Activated naive CD4-positive, alpha-beta T cell treated with anti-CD3 and anti-CD28 coated beads for 36 hours (primary cell): ENCODE results near the gene CEL. TPM values are rescaled to one million over a fixed set of nuclear protein-coding genes. Genes with fewer than 3 reads are reported as not detected.
"Not testable (repeated sequence)": the region's sequence is repeated elsewhere in the genome, so short reads cannot be mapped to it uniquely, and the experiment has no call there.

ENCODE experiments used
- CTCF ChIA-PET: fragments of 350-600 bp; sonication (Branson Sonifier 250); formaldehyde crosslinking; loops from one replicate; lab custom pipeline; 2021; ENCODE audit warnings: antibody characterized with exemption; lab: Charles Lee
- DNase-seq: peaks from one replicate; pipeline ENCODE4 v3.0.0-alpha.2; 2020
- H3K27ac Mint-ChIP-seq: one replicate; pipeline ENCODE4 v1.8.0; 2021; ENCODE audit warnings: mild to moderate bottlenecking, mixed read lengths
- H3K27me3 Mint-ChIP-seq: one replicate; pipeline ENCODE4 v1.8.0; 2021; ENCODE audit warnings: low read depth, mixed read lengths
- H3K36me3 Mint-ChIP-seq: one replicate; pipeline ENCODE4 v1.8.0; 2021; ENCODE audit warnings: low read depth, mixed read lengths
- H3K4me1 Mint-ChIP-seq: one replicate; pipeline ENCODE4 v1.8.0; 2021; ENCODE audit warnings: low read depth, mixed read lengths
- H3K4me3 Mint-ChIP-seq: one replicate; pipeline ENCODE4 v1.8.0; 2021; ENCODE audit warnings: mild to moderate bottlenecking, moderate library complexity, mixed read lengths
- H3K9me3 Mint-ChIP-seq: one replicate; pipeline ENCODE4 v1.8.0; 2021; ENCODE audit warnings: mixed read lengths
- intact Hi-C: fragments of 100-400 bp; cut with micrococcal nuclease; formaldehyde crosslinking; loops from one replicate; pipeline ENCODE4 v1.15.1; 2023
- total RNA-seq, 2 experiments: library from RNA; stranded (reverse); gene quantifications; one replicate each; pipeline ENCODE4 v1.2.3, GENCODE V29; 2021

CEL gene
- total RNA-seq, 2 experiments from 2014 or later, result 2.1 to 2.2 TPM

- CTCF ChIA-PET, result no interaction called here
- intact Hi-C loops, result no loop called here
- no peak for DNase-seq
- Mint-ChIP-seq H3K27ac (no peak overlapping the region), H3K27me3 (no peaks in the 10 kb centered on the region), H3K9me3 (no peaks in the 10 kb centered on the region), H3K36me3 (no peaks in the 10 kb centered on the region), H3K4me1 (peaks cover 3% of the 10 kb centered on the region), H3K4me3 (no peak overlapping the region)
These were observed 4.6 kb downstream of the CEL start for GRCh38 chr9:133066181-133066983.

GRCh38 chr9:133067006-133067405 is 5.2 kb downstream of the CEL start:
- CTCF ChIA-PET, result no interaction called here
- Mint-ChIP-seq H3K36me3 (no peaks in the 10 kb centered on the region), H3K27ac (no peak overlapping the region), H3K9me3 (no peaks in the 10 kb centered on the region), H3K4me3 (no peak overlapping the region), H3K27me3 (no peaks in the 10 kb centered on the region), H3K4me1 (peaks cover 2% of the 10 kb centered on the region)
- DNase-seq, result no peak
- intact Hi-C loops, result no loop called here

GRCh38 chr9:133067813-133068212 is 6.0 kb downstream of the CEL start:
- H3K27ac Mint-ChIP-seq, result no peak overlapping the region
- no peaks in the 10 kb centered on the region for H3K27me3 Mint-ChIP-seq
- H3K9me3 Mint-ChIP-seq, result no peaks in the 10 kb centered on the region
- CTCF ChIA-PET, result no interaction called here
- intact Hi-C loops, result no loop called here
- H3K4me3 Mint-ChIP-seq, result no peak overlapping the region
- no peaks in the 10 kb centered on the region for H3K4me1 Mint-ChIP-seq
- no peaks in the 10 kb centered on the region for H3K36me3 Mint-ChIP-seq
- DNase-seq, result no peak

- H3K4me1 Mint-ChIP-seq, DNase-seq, H3K36me3 Mint-ChIP-seq, H3K27ac Mint-ChIP-seq, H3K27me3 Mint-ChIP-seq, intact Hi-C loops, CTCF ChIA-PET, H3K4me3 Mint-ChIP-seq, H3K9me3 Mint-ChIP-seq: not testable (repeated sequence)
These were observed 6.7 kb downstream of the CEL start for GRCh38 chr9:133068431-133068830.

GRCh38 chr9:133070500-133070961 is 8.8 kb downstream of the CEL start:
- H3K4me1 Mint-ChIP-seq, H3K27me3 Mint-ChIP-seq, intact Hi-C loops, H3K9me3 Mint-ChIP-seq, DNase-seq, H3K36me3 Mint-ChIP-seq, H3K4me3 Mint-ChIP-seq, H3K27ac Mint-ChIP-seq, CTCF ChIA-PET: not testable (repeated sequence)

GRCh38 chr9:133070985-133071384 is 9.2 kb downstream of the CEL start:
- H3K4me1 Mint-ChIP-seq, H3K27ac Mint-ChIP-seq, H3K27me3 Mint-ChIP-seq, DNase-seq, CTCF ChIA-PET, H3K36me3 Mint-ChIP-seq, H3K4me3 Mint-ChIP-seq, intact Hi-C loops, H3K9me3 Mint-ChIP-seq: not testable (repeated sequence)

GRCh38 chr9:133071484-133072150 is 9.8 kb downstream of the CEL start:
- H3K4me1 Mint-ChIP-seq, result no peaks in the 10 kb centered on the region
- no peak overlapping the region for H3K27ac Mint-ChIP-seq

GRCh38 chr9:133072210-133072609 is 10.4 kb downstream of the CEL start:
- intact Hi-C loops, H3K27me3 Mint-ChIP-seq, H3K4me3 Mint-ChIP-seq, CTCF ChIA-PET, DNase-seq, H3K9me3 Mint-ChIP-seq, H3K4me1 Mint-ChIP-seq, H3K36me3 Mint-ChIP-seq, H3K27ac Mint-ChIP-seq: not testable (repeated sequence)

More at GRCh38 chr9:133071484-133072150, 9.8 kb downstream of the CEL start:
- intact Hi-C loops, result no loop called here
- no peak for DNase-seq
- CTCF ChIA-PET, result no interaction called here
- Mint-ChIP-seq H3K4me3 (no peak overlapping the region), H3K9me3 (no peaks in the 10 kb centered on the region), H3K27me3 (no peaks in the 10 kb centered on the region), H3K36me3 (no peaks in the 10 kb centered on the region)

- no peak for DNase-seq
- Mint-ChIP-seq H3K27me3 (no peaks in the 10 kb centered on the region), H3K4me3 (no peak overlapping the region), H3K9me3 (no peaks in the 10 kb centered on the region), H3K36me3 (no peaks in the 10 kb centered on the region), H3K27ac (no peak overlapping the region), H3K4me1 (no peaks in the 10 kb centered on the region)
- CTCF ChIA-PET, result interaction anchor here (0.8 kb wide), 1 partner anchor 71 kb away, joined by 3 read pairs; no protein-coding TSS in a partner anchor
- intact Hi-C loops, result no loop called here
These were observed 11.6 kb downstream of the CEL start for GRCh38 chr9:133073086-133074014.

- Mint-ChIP-seq H3K4me3 (no peak overlapping the region), H3K27ac (no peak overlapping the region), H3K9me3 (no peaks in the 10 kb centered on the region), H3K36me3 (no peaks in the 10 kb centered on the region), H3K27me3 (no peaks in the 10 kb centered on the region), H3K4me1 (no peaks in the 10 kb centered on the region)
- CTCF ChIA-PET, result interaction anchor here (0.8 kb wide), 1 partner anchor 70 kb away, joined by 3 read pairs; no protein-coding TSS in a partner anchor
- intact Hi-C loops, result no loop called here
- DNase-seq, result no peak
These were observed 12.4 kb downstream of the CEL start for GRCh38 chr9:133074111-133074651.

GRCh38 chr9:133075925-133076630 is 14.3 kb downstream of the CEL start:
- Mint-ChIP-seq H3K36me3 (no peaks in the 10 kb centered on the region), H3K9me3 (no peaks in the 10 kb centered on the region), H3K4me1 (no peaks in the 10 kb centered on the region), H3K4me3 (no peak overlapping the region), H3K27ac (no peak overlapping the region), H3K27me3 (no peaks in the 10 kb centered on the region)
- CTCF ChIA-PET, result interaction anchor here (0.7 to 1.4 kb wide), 3 partner anchors 12 to 68 kb away, joined by 3 to 6 read pairs (median 4); no protein-coding TSS in a partner anchor
- intact Hi-C loops, result no loop called here
- no peak for DNase-seq
